DND-41 (cell line): ENCODE results near the gene ZIM2.

Source experiments
- CTCF ChIP-seq: IDR thresholded peaks from 2 replicates; pipeline ENCODE4 v1.5.1; 2012; ENCODE audit warnings: borderline replicate concordance, low read length, moderate library complexity, mild to moderate bottlenecking; ENCODE audit not compliant: poor library complexity, severe bottlenecking; ENCODE audit errors: extremely low read depth
- EZH2 ChIP-seq: IDR thresholded peaks from 3 replicates; pipeline ENCODE4 v1.6.1; 2012; ENCODE audit warnings: borderline replicate concordance, low read depth, mild to moderate bottlenecking, moderate library complexity, low read length, inconsistent platforms; ENCODE audit not compliant: severe bottlenecking

- TF ChIP-seq CTCF (peak; percentile 43), EZH2 (no peak)
Measured at GRCh38 chr19:56837492-56838023, 3.0 kb downstream of the ZIM2 start.
